ENCODE results near the gene PRR12. TPM values are rescaled to one million over a fixed set of nuclear protein-coding genes. Genes with fewer than 3 reads are reported as not detected.

The PRR12 gene
- polyA plus RNA-seq, 1 donor (not counting 4 experiments of a cell fraction or from before 2014, with no cell fraction given) = 0.35 TPM

GRCh38 chr19:49672131-49672919 is 81.3 kb downstream of the PRR12 start:
- Histone ChIP-seq H3K4me2 (ENCODE audit: control insufficient read depth, extremely low read depth, insufficient read depth, low read depth, low read length) (no peak overlapping the region), H3K9me3 (ENCODE audit: control insufficient read depth, low read depth, low read length) (no peaks in the 10 kb centered on the region), H3K4me1 (ENCODE audit: control insufficient read depth, extremely low read depth, insufficient read depth, low read length) (no peaks in the 10 kb centered on the region), H2AFZ (ENCODE audit: control insufficient read depth, low read length) (peak overlapping the region; percentile 75), H3K27me3 (ENCODE audit: control insufficient read depth, extremely low read depth, insufficient read depth, low read length) (no peaks in the 10 kb centered on the region), H4K20me1 (ENCODE audit: control insufficient read depth, extremely low read depth, insufficient read depth, low read length) (no peaks in the 10 kb centered on the region), H3K9me1 (ENCODE audit: control insufficient read depth, extremely low read depth, insufficient read depth, low read length) (no peaks in the 10 kb centered on the region), H3K79me2 (ENCODE audit: control insufficient read depth, insufficient read depth, low read length) (peaks cover 5% of the 10 kb centered on the region), H3K27ac (ENCODE audit: control insufficient read depth, insufficient read depth, low read length) (no peak overlapping the region), H3K9ac (ENCODE audit: control insufficient read depth, extremely low read depth, insufficient read depth, low read length) (no peak overlapping the region), H3K36me3 (ENCODE audit: control insufficient read depth in 2 of 2, extremely low read depth in 1 of 2, insufficient read depth in 2 of 2, low read length in 2 of 2) (peaks cover 0 to 5% of the 10 kb centered on the region in 2 experiments), H3K4me3 (ENCODE audit: control insufficient read depth in 2 of 3, extremely low read depth in 1 of 3, insufficient read depth in 2 of 3, low read depth in 1 of 3, low read length in 3 of 3) (peak overlapping the region in 1 of 3 experiments; percentile 34)
- no peak for FAIRE-seq
- DNase-seq (ENCODE audit: low read depth, low spot score) = no peak
- no peak for TF ChIP-seq EZH2 (IDR thresholded peaks at IDR 0.05; ENCODE audit: low read length)
- TF ChIP-seq, protein P1, sequence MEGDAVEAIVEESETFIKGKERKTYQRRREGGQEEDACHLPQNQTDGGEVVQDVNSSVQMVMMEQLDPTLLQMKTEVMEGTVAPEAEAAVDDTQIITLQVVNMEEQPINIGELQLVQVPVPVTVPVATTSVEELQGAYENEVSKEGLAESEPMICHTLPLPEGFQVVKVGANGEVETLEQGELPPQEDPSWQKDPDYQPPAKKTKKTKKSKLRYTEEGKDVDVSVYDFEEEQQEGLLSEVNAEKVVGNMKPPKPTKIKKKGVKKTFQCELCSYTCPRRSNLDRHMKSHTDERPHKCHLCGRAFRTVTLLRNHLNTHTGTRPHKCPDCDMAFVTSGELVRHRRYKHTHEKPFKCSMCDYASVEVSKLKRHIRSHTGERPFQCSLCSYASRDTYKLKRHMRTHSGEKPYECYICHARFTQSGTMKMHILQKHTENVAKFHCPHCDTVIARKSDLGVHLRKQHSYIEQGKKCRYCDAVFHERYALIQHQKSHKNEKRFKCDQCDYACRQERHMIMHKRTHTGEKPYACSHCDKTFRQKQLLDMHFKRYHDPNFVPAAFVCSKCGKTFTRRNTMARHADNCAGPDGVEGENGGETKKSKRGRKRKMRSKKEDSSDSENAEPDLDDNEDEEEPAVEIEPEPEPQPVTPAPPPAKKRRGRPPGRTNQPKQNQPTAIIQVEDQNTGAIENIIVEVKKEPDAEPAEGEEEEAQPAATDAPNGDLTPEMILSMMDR (optimal IDR thresholded peaks at IDR 0.05 in 1 of 3, IDR thresholded peaks at IDR 0.05 in 1 of 3, conservative IDR thresholded peaks at IDR 0.05 in 1 of 3; ENCODE audit: extremely low read depth in 1 of 3, insufficient read depth in 2 of 3, low read length in 3 of 3) = peak; percentile 88 to 99 (median 91)
- dilution Hi-C loops (cut with MboI; ENCODE audit: extremely low pct_ligation_motif_present, low sequenced_read_pairs) = no loop called here

Small RNA genes lying within 50 kb of the gene (small RNA-seq; reads per million reads assigned to genes)
- gene RF00019 (ENCODE audit: insufficient read length in 3 of 3, low read depth in 3 of 3, low replicate concordance in 1 of 3) = 0 reads per million in 3 experiments

Other genes starting within 250 kb of the PRR12 start
- gene TEAD2, start 228.8 kb upstream of the PRR12 start, polyA plus RNA-seq = 6.4 to 13.6 TPM (median 8.9 TPM) in 3 replicates
- 0.10 TPM in 1 of 3 replicates, not detected in the others for gene DKKL1, start 227.3 kb upstream of the PRR12 start, polyA plus RNA-seq
- not detected in 3 replicates for gene KASH5, start 202.9 kb upstream of the PRR12 start, polyA plus RNA-seq
- not detected in 3 replicates for gene PTH2, start 167.7 kb upstream of the PRR12 start, polyA plus RNA-seq
- not detected in 3 replicates for gene GFY, start 165.8 kb upstream of the PRR12 start, polyA plus RNA-seq
- gene SLC17A7, start 149.7 kb upstream of the PRR12 start, polyA plus RNA-seq = 0.04 to 0.12 TPM (median 0.04 TPM) in 3 replicates
- gene PIH1D1, start 139.4 kb upstream of the PRR12 start, polyA plus RNA-seq = 29.0 to 40.7 TPM (median 37.8 TPM) in 3 replicates
- gene ALDH16A1, start 138.0 kb upstream of the PRR12 start, polyA plus RNA-seq = 7.1 to 12.2 TPM (median 9.8 TPM) in 3 replicates
- gene FLT3LG, start 117.0 kb upstream of the PRR12 start, polyA plus RNA-seq = 0.80 to 1.7 TPM (median 1.3 TPM) in 3 replicates
- 1,826 to 4,676 TPM (median 3,383 TPM) in 3 replicates for gene RPL13A, start 103.6 kb upstream of the PRR12 start, polyA plus RNA-seq
- gene RPS11, start 94.7 kb upstream of the PRR12 start, polyA plus RNA-seq = 2,569 to 3,320 TPM (median 2,868 TPM) in 3 replicates
- gene FCGRT, start 78.5 kb upstream of the PRR12 start, polyA plus RNA-seq = 12.0 to 12.8 TPM (median 12.3 TPM) in 3 replicates
- 0.10 to 0.14 TPM in 2 of 3 replicates, not detected in the other for gene RCN3, start 63.2 kb upstream of the PRR12 start, polyA plus RNA-seq
- 36.6 to 63.6 TPM (median 42.7 TPM) in 3 replicates for gene NOSIP, start 10.6 kb upstream of the PRR12 start, polyA plus RNA-seq
- gene PRRG2, start 9.9 kb upstream of the PRR12 start, polyA plus RNA-seq = 5.2 to 7.5 TPM (median 5.3 TPM) in 3 replicates
- gene RRAS, start 49.0 kb downstream of the PRR12 start, polyA plus RNA-seq = 98.1 to 184 TPM (median 154 TPM) in 3 replicates
- gene SCAF1, start 51.0 kb downstream of the PRR12 start, polyA plus RNA-seq = 3.4 to 20.9 TPM (median 5.8 TPM) in 3 replicates
- gene IRF3, start 74.7 kb downstream of the PRR12 start, polyA plus RNA-seq = 50.4 to 67.5 TPM (median 57.7 TPM) in 3 replicates
- 11.8 to 14.8 TPM (median 14.0 TPM) in 3 replicates for gene BCL2L12, start 74.8 kb downstream of the PRR12 start, polyA plus RNA-seq
- gene PRMT1, start 86.1 kb downstream of the PRR12 start, polyA plus RNA-seq = 280 to 322 TPM (median 311 TPM) in 3 replicates
- gene ADM5, start 98.4 kb downstream of the PRR12 start, polyA plus RNA-seq = 0.73 to 0.76 TPM (median 0.73 TPM) in 3 replicates
- gene CPT1C, start 99.9 kb downstream of the PRR12 start, polyA plus RNA-seq = 0.39 to 0.49 TPM (median 0.41 TPM) in 3 replicates
- 1.3 to 2.2 TPM (median 1.9 TPM) in 3 replicates for gene TSKS, start 172.1 kb downstream of the PRR12 start, polyA plus RNA-seq
- gene AP2A1, start 175.8 kb downstream of the PRR12 start, polyA plus RNA-seq = 36.7 to 67.7 TPM (median 52.7 TPM) in 3 replicates
- 2.6 to 4.7 TPM (median 3.7 TPM) in 3 replicates for gene FUZ, start 222.1 kb downstream of the PRR12 start, polyA plus RNA-seq
- 12.5 to 37.0 TPM (median 13.9 TPM) in 3 replicates for gene MED25, start 227.1 kb downstream of the PRR12 start, polyA plus RNA-seq

Measured in keratinocyte (primary cell).